ENCODE results near the gene LPP.

- TF ChIP-seq EP300 (IDR thresholded peaks at IDR 0.05; ENCODE audit: borderline replicate concordance in 1 of 2, control insufficient read depth in 1 of 2, low read depth in 2 of 2, low read length in 2 of 2) (no peak), CTCF (IDR thresholded peaks at IDR 0.05 in 2 of 3, conservative IDR thresholded peaks at IDR 0.05 in 1 of 3; ENCODE audit: control insufficient read depth in 2 of 3, extremely low read depth in 1 of 3, insufficient read depth in 1 of 3, low read depth in 3 of 3, low read length in 3 of 3) (no peak), TCF12 (IDR thresholded peaks at IDR 0.05; ENCODE audit: low read depth, low read length) (no peak), EED (IDR thresholded peaks at IDR 0.05; ENCODE audit: low read depth) (no peak)
Measured at GRCh38 chr3:188842639-188843038, 688.7 kb downstream of the LPP start.

Measured in GM12878 (cell line).